Uterus (tissue), 2 donors: Measurements from ENCODE around the gene TIMP3.

Experiments used
- POLR2A ChIP-seq, 2 donors: fragments of 450-650 bp; IDR thresholded peaks; one replicate each; pipeline ENCODE4 v1.6.1; 2016; ENCODE audit warnings: antibody characterized with exemption in 2 of 2, mild to moderate bottlenecking in 1 of 2, moderate library complexity in 1 of 2
- TF ChIP-seq, protein P1 (sequence below), 4 experiments: fragments of 200-600 bp in 2 of 4; fragments of 450-650 bp in 2 of 4; sonication (generic) in 2 of 4; IDR thresholded peaks; one replicate each; pipeline ENCODE4 v1.5.1; 2016 to 2019; ENCODE audit warnings: antibody characterized with exemption in 4 of 4, mild to moderate bottlenecking in 2 of 4, moderate library complexity in 1 of 4

- TF ChIP-seq, protein P1, sequence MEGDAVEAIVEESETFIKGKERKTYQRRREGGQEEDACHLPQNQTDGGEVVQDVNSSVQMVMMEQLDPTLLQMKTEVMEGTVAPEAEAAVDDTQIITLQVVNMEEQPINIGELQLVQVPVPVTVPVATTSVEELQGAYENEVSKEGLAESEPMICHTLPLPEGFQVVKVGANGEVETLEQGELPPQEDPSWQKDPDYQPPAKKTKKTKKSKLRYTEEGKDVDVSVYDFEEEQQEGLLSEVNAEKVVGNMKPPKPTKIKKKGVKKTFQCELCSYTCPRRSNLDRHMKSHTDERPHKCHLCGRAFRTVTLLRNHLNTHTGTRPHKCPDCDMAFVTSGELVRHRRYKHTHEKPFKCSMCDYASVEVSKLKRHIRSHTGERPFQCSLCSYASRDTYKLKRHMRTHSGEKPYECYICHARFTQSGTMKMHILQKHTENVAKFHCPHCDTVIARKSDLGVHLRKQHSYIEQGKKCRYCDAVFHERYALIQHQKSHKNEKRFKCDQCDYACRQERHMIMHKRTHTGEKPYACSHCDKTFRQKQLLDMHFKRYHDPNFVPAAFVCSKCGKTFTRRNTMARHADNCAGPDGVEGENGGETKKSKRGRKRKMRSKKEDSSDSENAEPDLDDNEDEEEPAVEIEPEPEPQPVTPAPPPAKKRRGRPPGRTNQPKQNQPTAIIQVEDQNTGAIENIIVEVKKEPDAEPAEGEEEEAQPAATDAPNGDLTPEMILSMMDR (IDR thresholded peaks at IDR 0.05), result no peak
- no peak for TF ChIP-seq POLR2A (IDR thresholded peaks at IDR 0.05)
These were observed 41.0 kb downstream of the TIMP3 start for GRCh38 chr22:32842486-32842885.
